ES-I3 (cell line): ENCODE data around the gene PHACTR3.

Experiments
- H3K36me3 ChIP-seq: 2 replicates; pipeline ENCODE4 v1.6.1; 2013; ENCODE audit warnings: mild to moderate bottlenecking, low read length, control low read depth, moderate library complexity; ENCODE audit not compliant: insufficient read depth
- H3K4me1 ChIP-seq: 2 replicates; pipeline ENCODE4 v1.6.1; 2013; ENCODE audit warnings: mild to moderate bottlenecking, control low read depth, low read length; ENCODE audit not compliant: insufficient read depth
- H3K9ac ChIP-seq: 2 replicates; pipeline ENCODE4 v1.6.1; 2013; ENCODE audit warnings: low read depth, mild to moderate bottlenecking, low read length, moderate library complexity
- H3K9me3 ChIP-seq: 2 replicates; pipeline ENCODE4 v1.6.1; 2013; ENCODE audit warnings: mild to moderate bottlenecking, low read length, moderate library complexity; ENCODE audit not compliant: control insufficient read depth, insufficient read depth

Gene PHACTR3

GRCh38 chr20:59743767-59744485 lies 139.6 kb downstream of the PHACTR3 start:
- H3K9me3 ChIP-seq, result no peaks in the 10 kb centered on the region
- no peaks in the 10 kb centered on the region for H3K36me3 ChIP-seq
- no peak overlapping the region for H3K9ac ChIP-seq
- H3K4me1 ChIP-seq, result no peaks in the 10 kb centered on the region

GRCh38 chr20:59744756-59745155 lies 140.4 kb downstream of the PHACTR3 start:
- Histone ChIP-seq H3K9ac (no peak overlapping the region), H3K36me3 (no peaks in the 10 kb centered on the region), H3K9me3 (no peaks in the 10 kb centered on the region), H3K4me1 (no peaks in the 10 kb centered on the region)

DNA sequence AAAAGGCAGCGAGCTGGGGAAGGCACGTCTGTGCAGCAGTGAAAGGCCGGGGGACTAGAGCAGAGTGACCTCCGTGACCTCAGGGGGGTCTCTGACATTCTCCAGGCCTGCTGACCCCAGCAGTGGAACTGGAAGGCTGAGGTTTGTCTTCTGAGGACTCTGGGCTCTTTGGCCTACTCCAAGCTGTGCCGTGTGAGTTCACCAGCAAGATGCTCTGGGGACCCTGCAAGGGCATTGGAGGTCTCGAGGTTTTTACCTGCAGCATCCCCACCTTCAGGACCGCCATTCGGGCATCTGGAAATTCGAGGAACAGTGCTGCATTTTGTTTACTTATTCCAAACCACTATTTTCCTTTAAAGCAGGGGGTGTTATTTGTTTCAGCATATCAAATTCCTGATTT lies 140.9 kb downstream of the PHACTR3 start:
- Histone ChIP-seq H3K36me3 (no peaks in the 10 kb centered on the region), H3K9me3 (no peaks in the 10 kb centered on the region), H3K4me1 (no peaks in the 10 kb centered on the region), H3K9ac (no peak overlapping the region)

DNA sequence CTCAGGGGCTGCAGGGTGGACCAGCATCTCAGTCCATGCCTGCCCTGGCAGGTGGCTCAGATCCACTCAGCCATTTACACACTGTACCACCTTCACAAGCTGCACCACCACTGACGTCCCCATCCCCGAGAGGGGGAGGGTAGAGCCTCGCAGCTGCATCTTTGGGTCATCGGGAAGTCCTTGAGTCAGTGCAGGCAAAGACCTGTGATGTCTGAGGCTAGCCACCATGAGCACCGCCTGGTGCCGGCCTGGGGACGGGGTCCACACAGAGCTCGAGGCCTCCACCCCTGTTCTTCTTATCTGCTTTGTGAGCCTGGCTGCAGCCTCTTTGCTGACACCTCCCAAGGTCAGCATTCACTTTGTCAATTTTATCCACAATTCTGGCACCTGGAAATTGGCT lies 141.4 kb downstream of the PHACTR3 start:
- Histone ChIP-seq H3K9ac (no peak overlapping the region), H3K9me3 (no peaks in the 10 kb centered on the region), H3K4me1 (no peaks in the 10 kb centered on the region), H3K36me3 (no peaks in the 10 kb centered on the region)

GRCh38 chr20:59746155-59746554 lies 141.8 kb downstream of the PHACTR3 start:
- no peaks in the 10 kb centered on the region for H3K9me3 ChIP-seq
- no peaks in the 10 kb centered on the region for H3K4me1 ChIP-seq
- H3K36me3 ChIP-seq, result no peaks in the 10 kb centered on the region
- H3K9ac ChIP-seq, result no peak overlapping the region

- Histone ChIP-seq H3K9me3 (no peaks in the 10 kb centered on the region), H3K9ac (no peak overlapping the region), H3K36me3 (no peaks in the 10 kb centered on the region), H3K4me1 (no peaks in the 10 kb centered on the region)
These were observed 143.6 kb downstream of the PHACTR3 start for GRCh38 chr20:59747671-59748515.

DNA sequence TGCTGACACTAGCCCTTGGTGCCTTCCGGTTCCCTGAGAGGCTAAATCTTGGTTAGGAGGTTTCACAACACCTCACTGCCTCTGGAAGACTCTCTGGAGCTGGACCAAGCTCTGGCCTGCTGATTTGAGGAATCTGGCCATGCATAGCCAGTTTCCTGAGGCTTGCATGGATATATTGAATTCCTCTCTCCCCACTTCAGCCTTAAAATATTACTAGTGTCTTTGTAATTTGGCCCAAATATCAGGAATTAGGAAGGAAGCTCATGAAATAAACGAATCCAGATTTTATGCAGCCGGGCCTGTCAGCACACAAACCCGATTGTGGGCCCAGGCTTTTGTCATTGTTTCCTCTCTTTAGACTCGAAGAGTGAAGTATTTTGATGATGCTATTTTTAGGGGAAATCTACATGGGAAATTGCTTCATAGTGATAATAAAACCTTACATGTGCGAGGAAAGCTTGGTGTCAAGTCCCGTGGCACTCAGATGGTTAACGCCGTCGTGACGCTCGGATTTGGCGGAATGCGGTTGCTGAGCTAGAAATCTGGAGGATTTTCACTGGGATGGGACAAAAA lies 144.4 kb downstream of the PHACTR3 start:
- Histone ChIP-seq H3K4me1 (no peaks in the 10 kb centered on the region), H3K9ac (no peak overlapping the region), H3K9me3 (no peaks in the 10 kb centered on the region), H3K36me3 (no peaks in the 10 kb centered on the region)

GRCh38 chr20:59749301-59749700 lies 145.0 kb downstream of the PHACTR3 start:
- H3K9ac ChIP-seq, result no peak overlapping the region
- H3K4me1 ChIP-seq, result no peaks in the 10 kb centered on the region
- no peaks in the 10 kb centered on the region for H3K36me3 ChIP-seq
- no peaks in the 10 kb centered on the region for H3K9me3 ChIP-seq

- no peak overlapping the region for H3K9ac ChIP-seq
- no peaks in the 10 kb centered on the region for H3K9me3 ChIP-seq
- no peaks in the 10 kb centered on the region for H3K36me3 ChIP-seq
- no peaks in the 10 kb centered on the region for H3K4me1 ChIP-seq
These were observed 146.0 kb downstream of the PHACTR3 start for GRCh38 chr20:59750209-59750840.

DNA sequence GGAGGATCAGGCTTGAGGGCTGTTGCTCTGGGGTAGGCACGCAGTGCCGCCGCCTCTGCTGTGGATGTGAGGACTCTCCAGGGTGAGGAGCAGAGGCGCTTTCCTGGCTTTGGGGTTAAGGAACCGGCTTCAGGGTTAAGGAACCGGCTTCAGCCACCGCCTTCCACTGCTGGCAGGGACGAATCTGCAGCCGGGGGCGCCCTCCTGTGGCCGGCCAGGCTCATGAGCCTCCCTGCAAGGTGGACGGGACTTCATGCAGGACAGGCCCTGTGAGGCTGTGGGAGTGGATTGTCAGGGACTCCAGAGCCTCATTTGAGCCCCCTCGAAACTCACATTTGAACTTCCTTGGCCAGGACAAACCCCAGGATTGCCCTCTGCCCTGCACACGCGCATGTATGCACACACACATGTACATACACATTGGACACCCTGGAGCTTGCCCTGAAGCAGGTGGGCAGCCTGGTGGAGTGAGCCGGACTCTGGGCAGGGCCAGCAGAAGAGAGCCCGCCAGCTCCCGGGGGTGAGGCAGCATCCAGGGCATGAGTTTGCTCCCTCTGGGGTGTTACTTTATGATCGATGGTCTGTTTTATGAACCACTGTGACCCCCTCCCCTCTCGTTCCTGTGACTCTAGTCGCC lies 146.9 kb downstream of the PHACTR3 start:
- Histone ChIP-seq H3K9me3 (no peaks in the 10 kb centered on the region), H3K36me3 (no peaks in the 10 kb centered on the region), H3K4me1 (no peaks in the 10 kb centered on the region), H3K9ac (no peak overlapping the region)

GRCh38 chr20:59752101-59752586 lies 147.8 kb downstream of the PHACTR3 start:
- Histone ChIP-seq H3K4me1 (no peaks in the 10 kb centered on the region), H3K36me3 (no peaks in the 10 kb centered on the region), H3K9me3 (no peaks in the 10 kb centered on the region), H3K9ac (no peak overlapping the region)

- Histone ChIP-seq H3K4me1 (no peaks in the 10 kb centered on the region), H3K9ac (no peak overlapping the region), H3K36me3 (no peaks in the 10 kb centered on the region), H3K9me3 (no peaks in the 10 kb centered on the region)
These were observed 148.5 kb downstream of the PHACTR3 start for GRCh38 chr20:59752704-59753460.

DNA sequence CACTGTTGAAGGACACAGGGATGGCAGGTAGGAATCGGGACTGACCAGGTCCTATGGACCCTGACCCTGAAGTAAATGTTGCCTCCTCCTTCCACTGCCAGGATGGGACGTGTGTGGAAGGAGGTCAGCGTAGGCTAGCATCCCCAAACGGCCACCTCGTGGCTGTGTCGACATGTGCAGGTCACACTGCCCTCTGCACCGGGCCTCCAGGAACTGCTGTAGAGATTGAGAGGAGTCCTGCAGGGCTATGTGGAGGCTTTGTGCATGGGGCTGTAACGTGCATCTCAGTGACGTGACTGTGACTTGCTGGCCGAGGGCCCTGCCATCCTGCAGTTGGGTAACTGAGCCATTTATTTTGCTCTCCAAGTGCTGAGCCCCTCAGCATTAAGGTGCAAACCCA lies 149.5 kb downstream of the PHACTR3 start:
- Histone ChIP-seq H3K9me3 (no peaks in the 10 kb centered on the region), H3K36me3 (no peaks in the 10 kb centered on the region), H3K4me1 (no peaks in the 10 kb centered on the region), H3K9ac (no peak overlapping the region)
